Heart left ventricle (tissue), 16 donors: ENCODE results near the gene NKTR. TPM values are rescaled to one million over a fixed set of nuclear protein-coding genes. Genes with fewer than 3 reads are reported as not detected.
A peak's percentile ranks its signal among the peaks of the same experiment; 100 is the strongest.

Source experiments
- ATAC-seq, 4 donors: fragments of 200-7000 bp; cut with Tn5 transposase; one replicate each; pipeline ENCODE4 v1.9.1; 2020 to 2022; ENCODE audit warnings: moderate library complexity in 4 of 4, mild to moderate bottlenecking in 3 of 4, moderate number of reproducible peaks in 1 of 4
- DNase-seq, 5 donors: peaks; one replicate each; pipeline ENCODE4 v3.0.0-alpha.2; 2020
- H3K27ac ChIP-seq, 12 donors: fragments of 200-600 bp; sonication (generic) in 4 of 12; one replicate each; pipeline versions ENCODE4 v1.5.0 to v1.8.0; 2016 to 2022; ENCODE audit warnings: mild to moderate bottlenecking in 2 of 12
- H3K27me3 ChIP-seq, 9 donors: fragments of 200-600 bp; sonication (generic) in 2 of 9; one replicate each; pipeline versions ENCODE4 v1.5.1 to v1.8.0; 2016 to 2022; ENCODE audit warnings: mild to moderate bottlenecking in 3 of 9
- H3K36me3 ChIP-seq, 9 donors: fragments of 200-600 bp; sonication (generic) in 2 of 9; one replicate each; pipeline versions ENCODE4 v1.5.0 to v1.8.0; 2018 to 2022; ENCODE audit warnings: mild to moderate bottlenecking in 2 of 9
- H3K4me1 ChIP-seq, 12 donors: fragments of 200-600 bp; sonication (generic) in 4 of 12; one replicate each; pipeline versions ENCODE4 v1.5.0 to v1.8.0; 2016 to 2022; ENCODE audit warnings: mild to moderate bottlenecking in 3 of 12
- H3K4me3 ChIP-seq, 12 donors: fragments of 200-600 bp; sonication (generic) in 4 of 12; one replicate each; pipeline versions ENCODE4 v1.5.0 to v1.8.0; 2017 to 2022; ENCODE audit warnings: mild to moderate bottlenecking in 9 of 12, moderate library complexity in 4 of 12
- H3K9me3 ChIP-seq, 12 donors: fragments of 200-600 bp; sonication (generic) in 4 of 12; one replicate each; pipeline versions ENCODE4 v1.5.0 to v1.8.0; 2016 to 2022; ENCODE audit warnings: mild to moderate bottlenecking in 1 of 12
- POLR2A ChIP-seq, 2 donors: fragments of 450-650 bp; IDR thresholded peaks; one replicate each; pipeline ENCODE4 v1.6.1; 2017; ENCODE audit warnings: antibody characterized with exemption in 2 of 2, mild to moderate bottlenecking in 2 of 2, moderate library complexity in 2 of 2
- WGBS, 4 donors: extraction: QIAGEN DNeasy Blood & Tissue Kit in 2 of 4; methylation state at CpG; one replicate each; pipeline versions ENCODE4 v1.1.5 to v1.1.7; 2013 to 2018; 5-methylcytosine and 5-hydroxymethylcytosine counted together
- intact Hi-C, 10 donors: fragments of 100-400 bp; cut with DNase I; formaldehyde crosslinking; loops; one replicate each; pipeline versions ENCODE4 v1.11.1 to v1.14.2; 2022
- polyA plus RNA-seq, 2 donors: library from polyadenylated mRNA; stranded (reverse); fragments of 200-250 nt; gene quantifications; one replicate each; pipeline ENCODE4 v1.2.3, GENCODE V29; 2013
- total RNA-seq, 9 donors: library from RNA; depleted of rRNA in 2 of 9; stranded (reverse); fragments of >200 nt in 2 of 9; fragmentation: NEBNext Ultra II Directional in 3 of 9; extraction: Animal tissue kit (Norgen Biotek cat#: 25700) in 3 of 9; gene quantifications; one replicate each; pipeline versions ENCODE4 v1.1.0 to v1.2.4, GENCODE V29; 2016 to 2023
- TF ChIP-seq, protein P1 (sequence below), 12 donors: fragments of 200-600 bp; sonication (generic) in 4 of 12; IDR thresholded peaks; one replicate each; pipeline versions ENCODE4 v1.5.0 to v1.8.0; 2018 to 2022; ENCODE audit warnings: antibody characterized with exemption in 12 of 12, mild to moderate bottlenecking in 5 of 12
- donor health status: ischemic (EF 13 %, LVEDD 7.1; RV severe dilation, severe dysfunction).
- donor health status: healthy with polysubstance abuse.
- donor health status: DM: no; HTN: yes; CAD: no.
- donor health status: DM: no; HTN: no; CAD: no.
- donor health status: ischemic (EF 25% LVEDD 6.9; RV normal size, moderate dysfunction).
- donor health status: ischemic (EF 25% LVEDD 5.7; RV mildly dilated, moderate dysfunction).
- donor health status: healthy.
- donor health status: DM: yes; HTN: yes; CAD: no.
- donor health status: ischemic (EF 35%, LVEDD 5.7; RV mildly dilated, moderate dysfunction).
- donor health status: nonischemic (EF 11% LVEDD 7.7; RV severe dilation, severe dysfunction).
- donor health status: DM: yes; HTN: yes; CAD: no.
- donor health status: PGD.
- donor health status: ischemic (EF 29% LVEDD 5.4; RV normal size, mild dysfunction).
- donor health status: nonischemic (EF 23%, LVEDD 6.1; RV moderate dilation, normal function).

Gene NKTR
- total and polyA plus RNA-seq, 11 donors: 10.7 to 40.6 (median 20.9) TPM

DNA sequence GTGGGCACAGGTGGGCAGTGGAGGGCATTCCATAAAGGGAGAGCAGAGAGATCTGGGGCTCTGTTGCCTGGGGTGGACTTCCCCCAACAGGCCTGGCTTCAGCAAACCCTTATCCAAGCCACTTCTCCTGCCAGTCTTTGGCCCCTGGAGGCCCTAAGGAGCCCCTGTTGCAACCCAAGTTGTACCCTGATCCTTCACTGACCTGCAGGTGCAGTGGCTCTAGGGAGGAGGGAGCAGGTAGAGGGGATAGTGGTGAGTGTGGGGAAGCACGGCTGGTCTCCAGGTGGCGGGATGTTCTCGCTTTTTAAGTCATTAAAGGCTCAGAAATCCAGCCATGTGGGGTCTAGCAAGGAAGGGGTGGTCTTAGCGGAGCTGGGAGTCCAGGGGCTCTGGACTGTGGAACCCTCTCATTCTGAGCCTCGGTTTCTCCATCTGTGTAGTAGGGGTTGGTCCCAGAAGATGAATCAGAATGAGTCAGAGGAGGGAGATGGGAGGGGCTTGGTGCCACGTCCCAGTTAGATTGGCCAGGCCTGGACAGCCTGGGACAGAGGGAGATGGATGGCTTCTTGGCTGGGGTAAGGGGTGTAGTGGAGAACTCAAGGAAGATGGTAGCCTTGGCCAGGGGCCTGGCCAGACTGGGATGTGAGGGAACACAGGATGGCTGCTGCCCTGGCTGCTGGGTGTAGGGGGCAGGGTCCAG is 55.6 kb downstream of the NKTR start:
- TF ChIP-seq, protein P1, sequence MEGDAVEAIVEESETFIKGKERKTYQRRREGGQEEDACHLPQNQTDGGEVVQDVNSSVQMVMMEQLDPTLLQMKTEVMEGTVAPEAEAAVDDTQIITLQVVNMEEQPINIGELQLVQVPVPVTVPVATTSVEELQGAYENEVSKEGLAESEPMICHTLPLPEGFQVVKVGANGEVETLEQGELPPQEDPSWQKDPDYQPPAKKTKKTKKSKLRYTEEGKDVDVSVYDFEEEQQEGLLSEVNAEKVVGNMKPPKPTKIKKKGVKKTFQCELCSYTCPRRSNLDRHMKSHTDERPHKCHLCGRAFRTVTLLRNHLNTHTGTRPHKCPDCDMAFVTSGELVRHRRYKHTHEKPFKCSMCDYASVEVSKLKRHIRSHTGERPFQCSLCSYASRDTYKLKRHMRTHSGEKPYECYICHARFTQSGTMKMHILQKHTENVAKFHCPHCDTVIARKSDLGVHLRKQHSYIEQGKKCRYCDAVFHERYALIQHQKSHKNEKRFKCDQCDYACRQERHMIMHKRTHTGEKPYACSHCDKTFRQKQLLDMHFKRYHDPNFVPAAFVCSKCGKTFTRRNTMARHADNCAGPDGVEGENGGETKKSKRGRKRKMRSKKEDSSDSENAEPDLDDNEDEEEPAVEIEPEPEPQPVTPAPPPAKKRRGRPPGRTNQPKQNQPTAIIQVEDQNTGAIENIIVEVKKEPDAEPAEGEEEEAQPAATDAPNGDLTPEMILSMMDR (IDR thresholded peaks at IDR 0.05): no peak
- no peak for TF ChIP-seq POLR2A (IDR thresholded peaks at IDR 0.05)
- Histone ChIP-seq H3K9me3 (no peaks in the 10 kb centered on the region), H3K4me1 (peaks cover 11 to 89% (median 52%) of the 10 kb centered on the region in 12 donors), H3K27me3 (no peaks in the 10 kb centered on the region), H3K36me3 (peaks cover 0 to 17% (median 9%) of the 10 kb centered on the region in 9 donors), H3K27ac (peak overlapping the region in 9 of 12 donors; percentile 87 to 99 (median 97)), H3K4me3 (peak overlapping the region in 3 of 12 donors; percentile 68 to 99 (median 95))
- DNase-seq (peak in 1 of 5 donors; percentile 11), ATAC-seq (peak in 1 of 4 donors; percentile 12)
- 83 to 86% (median 84%) methylated on average over 6 of the region's 6 CpGs for WGBS, 4 donors
- intact Hi-C loops: loop anchor here in 6 of 10 donors (2.0 to 10.0 kb wide), 5 partner anchors 29 to 91 kb away; partner anchors contain the start of genes HHATL (in 3 of the 6), KLHL40 (in 1 of the 6) and SEC22C (in 1 of the 6)

DNA sequence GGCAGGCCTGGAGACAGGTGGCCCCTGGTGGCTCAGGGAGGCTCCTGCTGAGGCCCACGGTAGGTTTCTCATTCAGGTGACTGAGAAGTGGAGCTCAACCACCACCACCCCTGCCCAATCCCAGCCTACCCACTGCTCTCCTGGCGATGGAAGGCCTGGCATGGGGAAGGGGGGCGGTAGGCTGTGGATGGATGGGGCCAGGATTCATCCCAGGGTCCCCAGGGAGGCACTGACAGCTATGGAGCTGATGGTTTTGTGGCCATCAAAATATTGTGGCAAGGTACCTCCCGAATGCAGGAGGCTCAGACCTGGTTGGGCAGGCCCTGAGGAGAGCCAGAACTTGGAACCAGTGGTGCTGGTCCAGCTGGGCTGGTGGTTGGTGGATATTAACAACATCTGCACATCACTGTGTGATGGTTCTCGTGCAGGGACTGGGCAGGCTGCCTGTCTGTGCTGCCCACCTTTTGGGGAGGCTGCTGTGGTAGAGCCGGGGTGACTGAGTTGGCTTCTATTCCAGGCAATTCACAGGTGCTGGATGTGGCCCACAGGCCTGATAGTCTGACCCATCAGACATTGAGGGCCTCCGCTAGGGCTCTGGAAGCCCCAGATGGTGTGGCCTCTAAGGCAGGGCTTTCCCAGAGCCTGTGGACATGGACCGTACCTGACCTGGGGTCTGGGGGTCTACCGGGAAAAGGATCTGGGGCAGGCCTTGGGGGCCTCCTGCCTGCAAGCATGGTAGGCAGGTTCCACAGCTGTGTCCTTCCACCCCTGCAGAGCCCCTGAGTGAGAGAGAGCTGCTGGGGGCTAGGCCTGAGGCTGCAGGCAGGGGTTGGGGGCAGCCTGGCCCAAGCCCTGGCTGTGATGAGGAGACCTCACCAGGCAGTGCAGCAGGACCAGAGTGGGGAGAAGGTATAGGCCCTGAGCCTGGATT is 56.5 kb downstream of the NKTR start:
- Histone ChIP-seq H3K27me3 (no peaks in the 10 kb centered on the region), H3K4me3 (no peak overlapping the region), H3K4me1 (peaks cover 11 to 85% (median 45%) of the 10 kb centered on the region in 12 donors), H3K9me3 (no peaks in the 10 kb centered on the region), H3K36me3 (peaks cover 0 to 17% (median 10%) of the 10 kb centered on the region in 9 donors), H3K27ac (peak overlapping the region in 7 of 12 donors; percentile 11 to 98 (median 96))
- ATAC-seq (no peak), DNase-seq (no peak)
- 79 to 90% (median 84%) methylated on average over 8 to 9 of the region's 9 CpGs for WGBS, 4 donors
- TF ChIP-seq POLR2A (IDR thresholded peaks at IDR 0.05): no peak
- TF ChIP-seq, protein P1 (IDR thresholded peaks at IDR 0.05): no peak
- intact Hi-C loops: loop anchor here in 5 of 10 donors (5.0 to 10.0 kb wide), 4 partner anchors 45 to 90 kb away; partner anchors contain the start of genes HHATL (in 3 of the 5) and SEC22C (in 1 of the 5)

DNA sequence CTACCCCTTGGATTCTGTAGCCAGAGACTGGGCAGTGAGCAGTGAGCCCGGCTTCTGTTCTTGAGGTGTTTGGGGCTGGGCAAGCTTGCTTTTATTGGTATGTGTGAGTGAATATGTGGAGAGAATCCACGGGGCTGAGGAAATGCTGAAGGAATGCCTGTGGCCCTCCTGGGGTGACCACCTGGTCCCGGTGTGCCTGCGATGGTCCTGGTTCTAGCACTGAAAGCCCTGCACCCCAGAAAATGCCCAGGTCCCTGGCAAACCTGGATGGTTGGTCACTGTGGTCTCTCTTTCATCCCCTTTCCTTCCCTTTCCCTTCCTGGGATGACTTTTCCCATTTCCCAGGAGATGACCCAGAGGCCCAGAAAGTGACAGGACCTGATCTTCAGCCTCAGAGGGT is 57.2 kb downstream of the NKTR start:
- intact Hi-C loops: loop anchor here in 5 of 10 donors (2.0 to 10.0 kb wide), 5 partner anchors 45 to 90 kb away; partner anchors contain the start of genes HHATL (in 3 of the 5) and SEC22C (in 1 of the 5)
- no peaks in the 10 kb centered on the region for H3K27me3 ChIP-seq
- no peak for TF ChIP-seq POLR2A (IDR thresholded peaks at IDR 0.05)
- TF ChIP-seq, protein P1 (IDR thresholded peaks at IDR 0.05): no peak
- no peak overlapping the region for H3K4me3 ChIP-seq
- H3K27ac ChIP-seq: peak overlapping the region in 4 of 12 donors; percentile 24 to 98 (median 36)
- peaks cover 0 to 18% (median 12%) of the 10 kb centered on the region in 9 donors for H3K36me3 ChIP-seq
- H3K4me1 ChIP-seq: peaks cover 5 to 78% (median 37%) of the 10 kb centered on the region in 12 donors
- 73 to 89% (median 86%) methylated on average over 3 to 4 of the region's 4 CpGs for WGBS, 4 donors
- H3K9me3 ChIP-seq: no peaks in the 10 kb centered on the region
- ATAC-seq (no peak), DNase-seq (no peak)
